HG02623 (cell line): ENCODE measurements around the gene ZNF142.
"Not testable (repeated sequence)": the region's sequence is repeated elsewhere in the genome, so short reads cannot be mapped to it uniquely, and the experiment has no call there.

Experiments used
- ATAC-seq: cut with Tn5 transposase; IDR thresholded peaks from one replicate; pipeline ENCODE4 v1.9.1; 2021; ENCODE audit warnings: moderate library complexity; ENCODE audit not compliant: unreplicated experiment

The ZNF142 gene

GRCh38 chr2:218659258-218659987 is at the start of gene ZNF142, which contains the start of gene BCS1L:
Gene ZNF142 (minus strand): TSS chr2:218659623. CDS start chr2:218656429, 3,194 bp downstream.
Gene BCS1L (plus strand): TSS chr2:218659683. CDS start chr2:218660988, 1,305 bp downstream.
- ATAC-seq: peak; percentile 93

- ATAC-seq: no peak
These were observed 48.7 kb upstream of the ZNF142 start for GRCh38 chr2:218708086-218708485.

GRCh38 chr2:218703341-218703740 is 43.9 kb upstream of the ZNF142 start:
- ATAC-seq: no peak

- no peak for ATAC-seq
These were observed 42.4 kb upstream of the ZNF142 start for GRCh38 chr2:218701806-218702205.

GRCh38 chr2:218698885-218699284 is 39.5 kb upstream of the ZNF142 start:
- no peak for ATAC-seq

GRCh38 chr2:218694405-218695145 is 35.2 kb upstream of the ZNF142 start:
- ATAC-seq: no peak

GRCh38 chr2:218691234-218691633 is 31.8 kb upstream of the ZNF142 start:
- ATAC-seq: no peak

GRCh38 chr2:218687400-218688060 is 28.1 kb upstream of the ZNF142 start:
- ATAC-seq: not testable (repeated sequence)

GRCh38 chr2:218680061-218680460 is 20.6 kb upstream of the ZNF142 start:
- ATAC-seq: no peak

GRCh38 chr2:218679119-218679518 is 19.7 kb upstream of the ZNF142 start:
- ATAC-seq: no peak

GRCh38 chr2:218671654-218672566 is 12.5 kb upstream of the ZNF142 start, which contains the start of the genes RNF25 and STK36:
Gene RNF25 (minus strand): TSS chr2:218672002. CDS start chr2:218671970, 32 bp downstream.
Gene STK36 (plus strand): TSS chr2:218672086. CDS start chr2:218672830, 744 bp downstream.
- ATAC-seq: peak; percentile 98

- no peak for ATAC-seq
These were observed 11.8 kb upstream of the ZNF142 start for GRCh38 chr2:218671097-218671653.

GRCh38 chr2:218664653-218665052 is 5.2 kb upstream of the ZNF142 start:
- ATAC-seq: no peak

- ATAC-seq: no peak
These were observed 4.5 kb upstream of the ZNF142 start for GRCh38 chr2:218663901-218664300.

GRCh38 chr2:218662827-218663226 is 3.4 kb upstream of the ZNF142 start:
- ATAC-seq: no peak

- ATAC-seq: no peak
These were observed 3.0 kb upstream of the ZNF142 start for GRCh38 chr2:218662377-218662776.

- no peak for ATAC-seq
These were observed 550 bp upstream of the ZNF142 start for GRCh38 chr2:218659988-218660358.

GRCh38 chr2:218658671-218659257 is 659 bp downstream of the ZNF142 start:
- peak; percentile 27 for ATAC-seq

- ATAC-seq: no peak
These were observed 3.7 kb downstream of the ZNF142 start for GRCh38 chr2:218655751-218656150.

GRCh38 chr2:218648787-218649100 is 10.7 kb downstream of the ZNF142 start:
- ATAC-seq: peak; percentile 23
